Stimulated activated CD8-positive, alpha-beta memory T cell treated with anti-CD3 and anti-CD28 coated beads, Interleukin-15, amount 100 ng/mL, for 1 hour (primary cell): Measurements from ENCODE around the gene DOLPP1.

Experiments used
- DNase-seq: peaks from one replicate; pipeline ENCODE4 v3.0.0-alpha.2; 2020; ENCODE audit warnings: low read depth

The DOLPP1 gene

GRCh38 chr9:129139233-129139992 lies 58.5 kb downstream of the DOLPP1 start:
- DNase-seq: peak; percentile 54

GRCh38 chr9:129139993-129140396 lies 59.1 kb downstream of the DOLPP1 start:
- DNase-seq: peak; percentile 45
